ENCODE measurements around the gene LYRM4.

The LYRM4 gene

GRCh38 chr6:5190507-5190906, 70.2 kb downstream of the LYRM4 start:
- H3K27ac ChIP-seq: no peak overlapping the region
- TF ChIP-seq CTCF (conservative IDR thresholded peaks at IDR 0.05): no peak

GRCh38 chr6:5188646-5189045, 72.1 kb downstream of the LYRM4 start:
- TF ChIP-seq CTCF (conservative IDR thresholded peaks at IDR 0.05): no peak
- no peak overlapping the region for H3K27ac ChIP-seq

GRCh38 chr6:5184878-5185277, 75.9 kb downstream of the LYRM4 start:
- no peak for TF ChIP-seq CTCF (conservative IDR thresholded peaks at IDR 0.05)

GRCh38 chr6:5184218-5184617, 76.5 kb downstream of the LYRM4 start:
- H3K27ac ChIP-seq: no peak overlapping the region
- no peak; the same call in 1 of the 2 replicates for TF ChIP-seq CTCF (conservative IDR thresholded peaks at IDR 0.05)

More at GRCh38 chr6:5184878-5185277, 75.9 kb downstream of the LYRM4 start:
- no peak overlapping the region for H3K27ac ChIP-seq

GRCh38 chr6:5181510-5182317, 79.0 kb downstream of the LYRM4 start:
- H3K27ac ChIP-seq: no peak overlapping the region
- no peak for TF ChIP-seq CTCF (conservative IDR thresholded peaks at IDR 0.05)

GRCh38 chr6:5180636-5181035, 80.1 kb downstream of the LYRM4 start:
- no peak for TF ChIP-seq CTCF (conservative IDR thresholded peaks at IDR 0.05)
- no peak overlapping the region for H3K27ac ChIP-seq

- no peak for TF ChIP-seq CTCF (conservative IDR thresholded peaks at IDR 0.05)
- no peak overlapping the region for H3K27ac ChIP-seq
Observed at GRCh38 chr6:5179917-5180316, 80.8 kb downstream of the LYRM4 start.

Measured in VCaP (cell line).